ENCODE measurements around the gene ZFAND2B.

Gene ZFAND2B

GRCh38 chr2:219176818-219177551 lies 29.6 kb upstream of the ZFAND2B start, which contains the start of gene CNPPD1:
TSS of gene CNPPD1 (minus strand) at chr2:219176925. CDS start at chr2:219176828, 97 bp downstream.
- under 1% methylated on average over 69 of the region's 69 CpGs for WGBS
- Histone ChIP-seq H3K36me3 (ENCODE audit: insufficient read depth, low read length) (peaks cover 33% of the 10 kb centered on the region), H3K4me1 (ENCODE audit: insufficient read depth, low read length) (peaks cover 10% of the 10 kb centered on the region; the same call in 1 of the 2 replicates), H3K27me3 (ENCODE audit: insufficient read depth, low read length) (no peaks in the 10 kb centered on the region), H3K9ac (ENCODE audit: low read depth, low read length) (peak within 1 kb of the TSS; percentile 40), H3K4me3 (ENCODE audit: low read length) (peak within 1 kb of the TSS; percentile 66), H3K27ac (ENCODE audit: low read depth, low read length) (peak within 1 kb of the TSS; percentile 69), H3K9me3 (ENCODE audit: insufficient read depth, low read depth, low read length) (no peaks in the 10 kb centered on the region)

- Histone ChIP-seq H3K9ac (ENCODE audit: low read depth, low read length) (peak within 1 kb of the TSS; percentile 40), H3K4me3 (ENCODE audit: low read length) (peak within 1 kb of the TSS; percentile 66), H3K27me3 (ENCODE audit: insufficient read depth, low read length) (no peaks in the 10 kb centered on the region), H3K9me3 (ENCODE audit: insufficient read depth, low read depth, low read length) (no peaks in the 10 kb centered on the region), H3K4me1 (ENCODE audit: insufficient read depth, low read length) (peaks cover 10% of the 10 kb centered on the region; the same call in 1 of the 2 replicates), H3K36me3 (ENCODE audit: insufficient read depth, low read length) (peaks cover 41% of the 10 kb centered on the region), H3K27ac (ENCODE audit: low read depth, low read length) (peak within 1 kb of the TSS; percentile 69)
- WGBS: under 1% methylated on average over 67 of the region's 67 CpGs
These were observed 28.8 kb upstream of the ZFAND2B start, which contains the start of gene RETREG2 for GRCh38 chr2:219177552-219178376. TSS of gene RETREG2 (plus strand) at chr2:219178275. CDS start at chr2:219178353, 78 bp downstream.

DNA sequence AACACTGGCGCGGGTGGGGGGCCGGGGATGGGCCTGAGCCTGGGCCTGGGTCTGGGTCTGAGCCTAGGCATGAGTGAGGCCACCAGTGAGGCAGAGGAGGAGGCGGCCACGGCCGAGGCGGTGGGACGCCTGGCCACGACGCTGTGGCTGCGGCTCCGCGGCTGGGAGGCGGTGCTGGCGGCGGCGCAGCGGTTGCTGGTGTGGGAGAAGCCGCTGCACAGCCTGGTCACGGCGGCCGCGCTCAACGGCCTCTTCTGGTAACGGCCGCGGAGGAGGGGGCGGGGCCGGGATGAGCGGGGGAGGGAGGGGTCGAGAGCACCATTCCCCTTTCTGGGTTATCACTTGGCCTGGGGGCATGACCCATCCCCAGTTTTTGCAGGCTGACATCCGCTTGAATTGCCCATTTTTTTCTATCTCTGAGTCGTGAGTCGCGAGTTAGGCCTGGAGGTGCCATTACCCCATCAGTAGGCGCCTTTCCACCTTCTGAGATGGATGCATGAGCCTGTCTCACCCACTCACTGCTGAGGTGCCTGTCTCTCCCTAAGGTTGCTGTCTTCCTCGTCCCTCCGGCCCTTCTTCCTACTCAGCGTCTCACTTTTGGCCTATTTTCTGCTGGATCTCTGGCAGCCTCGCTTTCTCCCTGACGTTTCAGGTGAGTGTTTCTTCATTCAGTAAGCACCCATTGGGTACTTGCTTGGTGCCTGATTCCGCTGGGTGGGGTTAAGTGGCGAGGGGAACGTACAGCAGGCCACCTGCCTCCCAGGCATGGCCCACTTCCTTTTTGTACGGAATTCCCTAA lies 28.0 kb upstream of the ZFAND2B start:
- H3K36me3 ChIP-seq (ENCODE audit: insufficient read depth, low read length): peaks cover 49% of the 10 kb centered on the region
- H3K27me3 ChIP-seq (ENCODE audit: insufficient read depth, low read length): no peaks in the 10 kb centered on the region
- no peaks in the 10 kb centered on the region for H3K9me3 ChIP-seq (ENCODE audit: insufficient read depth, low read depth, low read length)
- H3K4me1 ChIP-seq (ENCODE audit: insufficient read depth, low read length): peaks cover 10% of the 10 kb centered on the region; the same call in 1 of the 2 replicates
- H3K9ac ChIP-seq (ENCODE audit: low read depth, low read length): peak overlapping the region; percentile 23; the same call in 1 of the 2 replicates
- 6% methylated on average over 44 of the region's 45 CpGs for WGBS
- 0 out of 2 replicates have a peak overlapping the region, but pooled peaks have one; percentile 56 for H3K27ac ChIP-seq (ENCODE audit: low read depth, low read length)
- H3K4me3 ChIP-seq (ENCODE audit: low read length): peak overlapping the region; percentile 66

GRCh38 chr2:219179601-219180465 lies 26.7 kb upstream of the ZFAND2B start:
- WGBS: 97% methylated on average over 9 of the region's 9 CpGs
- Histone ChIP-seq H3K36me3 (ENCODE audit: insufficient read depth, low read length) (peaks cover 48% of the 10 kb centered on the region), H3K9ac (ENCODE audit: low read depth, low read length) (no peak overlapping the region), H3K9me3 (ENCODE audit: insufficient read depth, low read depth, low read length) (no peaks in the 10 kb centered on the region), H3K4me3 (ENCODE audit: low read length) (no peak overlapping the region), H3K4me1 (ENCODE audit: insufficient read depth, low read length) (peaks cover 10% of the 10 kb centered on the region; the same call in 1 of the 2 replicates), H3K27me3 (ENCODE audit: insufficient read depth, low read length) (no peaks in the 10 kb centered on the region), H3K27ac (ENCODE audit: low read depth, low read length) (no peak overlapping the region)

DNA sequence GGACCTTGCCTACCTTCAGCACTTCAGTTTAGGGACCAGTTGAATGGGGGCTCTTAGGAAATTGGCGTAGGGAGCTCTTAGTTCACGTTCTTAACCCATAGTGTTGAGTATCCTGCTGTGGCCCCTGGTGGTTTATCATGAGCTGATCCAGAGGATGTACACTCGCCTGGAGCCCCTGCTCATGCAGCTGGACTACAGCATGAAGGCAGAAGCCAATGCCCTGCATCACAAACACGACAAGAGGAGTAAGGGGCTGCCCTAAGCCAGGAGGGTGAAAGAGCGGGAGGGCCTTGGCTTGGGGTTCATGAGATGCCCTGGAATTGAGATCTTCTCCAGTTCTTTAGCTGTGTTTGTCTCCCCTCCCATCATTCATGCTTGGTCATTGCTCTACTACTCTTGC lies 25.6 kb upstream of the ZFAND2B start:
- WGBS: 96% methylated on average over 5 of the region's 5 CpGs
- H3K4me1 ChIP-seq (ENCODE audit: insufficient read depth, low read length): peaks cover 5% of the 10 kb centered on the region; the same call in 1 of the 2 replicates
- no peak overlapping the region for H3K9ac ChIP-seq (ENCODE audit: low read depth, low read length)
- no peaks in the 10 kb centered on the region for H3K9me3 ChIP-seq (ENCODE audit: insufficient read depth, low read depth, low read length)
- peaks cover 46% of the 10 kb centered on the region for H3K36me3 ChIP-seq (ENCODE audit: insufficient read depth, low read length)
- no peaks in the 10 kb centered on the region for H3K27me3 ChIP-seq (ENCODE audit: insufficient read depth, low read length)
- no peak overlapping the region for H3K27ac ChIP-seq (ENCODE audit: low read depth, low read length)
- no peak overlapping the region for H3K4me3 ChIP-seq (ENCODE audit: low read length)

DNA sequence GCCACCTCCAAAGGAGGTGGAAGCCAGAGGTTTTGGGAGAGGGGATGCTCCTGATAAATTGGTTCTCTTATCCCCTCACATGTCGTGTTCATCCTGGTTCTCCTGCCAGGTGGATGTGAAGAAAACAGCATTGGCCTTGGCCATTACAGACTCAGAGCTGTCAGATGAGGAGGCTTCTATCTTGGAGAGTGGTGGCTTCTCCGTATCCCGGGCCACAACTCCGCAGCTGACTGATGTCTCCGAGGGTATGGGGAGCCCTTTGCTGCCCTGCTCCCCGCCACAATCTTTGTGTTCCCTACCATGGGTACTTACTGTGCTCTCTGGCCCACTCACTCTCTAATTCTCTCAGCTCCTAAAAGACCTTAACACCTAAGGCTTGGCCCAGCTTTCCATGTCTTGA lies 25.1 kb upstream of the ZFAND2B start:
- H3K9me3 ChIP-seq (ENCODE audit: insufficient read depth, low read depth, low read length): no peaks in the 10 kb centered on the region
- H3K36me3 ChIP-seq (ENCODE audit: insufficient read depth, low read length): peaks cover 46% of the 10 kb centered on the region
- no peak overlapping the region for H3K9ac ChIP-seq (ENCODE audit: low read depth, low read length)
- H3K27ac ChIP-seq (ENCODE audit: low read depth, low read length): no peak overlapping the region
- H3K4me1 ChIP-seq (ENCODE audit: insufficient read depth, low read length): 0 out of 2 replicates have a peak, but pooled peaks cover 4% of the 10 kb centered on the region
- H3K4me3 ChIP-seq (ENCODE audit: low read length): no peak overlapping the region
- no peaks in the 10 kb centered on the region for H3K27me3 ChIP-seq (ENCODE audit: insufficient read depth, low read length)
- 96% methylated on average over 6 of the region's 6 CpGs for WGBS

DNA sequence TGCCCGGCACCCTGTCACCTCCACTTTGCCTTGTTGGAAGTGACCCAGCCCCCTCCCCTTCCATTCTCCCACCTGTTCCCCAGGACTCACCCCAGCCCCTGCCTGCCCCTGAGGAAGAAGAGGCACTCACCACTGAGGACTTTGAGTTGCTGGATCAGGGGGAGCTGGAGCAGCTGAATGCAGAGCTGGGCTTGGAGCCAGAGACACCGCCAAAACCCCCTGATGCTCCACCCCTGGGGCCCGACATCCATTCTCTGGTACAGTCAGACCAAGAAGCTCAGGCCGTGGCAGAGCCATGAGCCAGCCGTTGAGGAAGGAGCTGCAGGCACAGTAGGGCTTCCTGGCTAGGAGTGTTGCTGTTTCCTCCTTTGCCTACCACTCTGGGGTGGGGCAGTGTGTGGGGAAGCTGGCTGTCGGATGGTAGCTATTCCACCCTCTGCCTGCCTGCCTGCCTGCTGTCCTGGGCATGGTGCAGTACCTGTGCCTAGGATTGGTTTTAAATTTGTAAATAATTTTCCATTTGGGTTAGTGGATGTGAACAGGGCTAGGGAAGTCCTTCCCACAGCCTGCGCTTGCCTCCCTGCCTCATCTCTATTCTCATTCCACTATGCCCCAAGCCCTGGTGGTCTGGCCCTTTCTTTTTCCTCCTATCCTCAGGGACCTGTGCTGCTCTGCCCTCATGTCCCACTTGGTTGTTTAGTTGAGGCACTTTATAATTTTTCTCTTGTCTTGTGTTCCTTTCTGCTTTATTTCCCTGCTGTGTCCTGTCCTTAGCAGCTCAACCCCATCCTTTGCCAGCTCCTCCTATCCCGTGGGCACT lies 24.0 kb upstream of the ZFAND2B start:
- no peak overlapping the region for H3K9ac ChIP-seq (ENCODE audit: low read depth, low read length)
- H3K27ac ChIP-seq (ENCODE audit: low read depth, low read length): no peak overlapping the region
- H3K27me3 ChIP-seq (ENCODE audit: insufficient read depth, low read length): no peaks in the 10 kb centered on the region
- 92% methylated on average over 8 of the region's 8 CpGs for WGBS
- no peaks in the 10 kb centered on the region for H3K9me3 ChIP-seq (ENCODE audit: insufficient read depth, low read depth, low read length)
- no peak overlapping the region for H3K4me3 ChIP-seq (ENCODE audit: low read length)
- 0 out of 2 replicates have a peak, but pooled peaks cover 4% of the 10 kb centered on the region for H3K4me1 ChIP-seq (ENCODE audit: insufficient read depth, low read length)
- peaks cover 46% of the 10 kb centered on the region for H3K36me3 ChIP-seq (ENCODE audit: insufficient read depth, low read length)

DNA sequence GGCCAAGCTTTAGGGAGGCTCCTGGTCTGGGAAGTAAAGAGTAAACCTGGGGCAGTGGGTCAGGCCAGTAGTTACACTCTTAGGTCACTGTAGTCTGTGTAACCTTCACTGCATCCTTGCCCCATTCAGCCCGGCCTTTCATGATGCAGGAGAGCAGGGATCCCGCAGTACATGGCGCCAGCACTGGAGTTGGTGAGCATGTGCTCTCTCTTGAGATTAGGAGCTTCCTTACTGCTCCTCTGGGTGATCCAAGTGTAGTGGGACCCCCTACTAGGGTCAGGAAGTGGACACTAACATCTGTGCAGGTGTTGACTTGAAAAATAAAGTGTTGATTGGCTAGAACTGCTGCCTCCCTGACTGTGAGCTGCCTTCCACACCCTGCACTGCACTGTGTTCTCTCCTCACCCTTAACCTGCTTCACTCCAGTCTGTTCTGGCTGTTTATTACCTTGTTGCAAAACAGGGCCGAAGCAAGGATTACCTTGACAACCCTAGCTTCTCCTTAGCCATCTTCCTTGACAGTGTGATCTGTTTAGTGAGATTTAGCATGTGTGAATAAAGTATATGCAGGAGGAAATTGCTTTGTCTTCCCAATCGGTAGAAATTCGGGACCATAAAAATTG lies 23.3 kb upstream of the ZFAND2B start:
- 0 out of 2 replicates have a peak, but pooled peaks cover 4% of the 10 kb centered on the region for H3K4me1 ChIP-seq (ENCODE audit: insufficient read depth, low read length)
- no peak overlapping the region for H3K9ac ChIP-seq (ENCODE audit: low read depth, low read length)
- no peak overlapping the region for H3K4me3 ChIP-seq (ENCODE audit: low read length)
- WGBS: 97% methylated on average over 6 of the region's 6 CpGs
- H3K27ac ChIP-seq (ENCODE audit: low read depth, low read length): no peak overlapping the region
- no peaks in the 10 kb centered on the region for H3K9me3 ChIP-seq (ENCODE audit: insufficient read depth, low read depth, low read length)
- no peaks in the 10 kb centered on the region for H3K27me3 ChIP-seq (ENCODE audit: insufficient read depth, low read length)
- H3K36me3 ChIP-seq (ENCODE audit: insufficient read depth, low read length): peaks cover 46% of the 10 kb centered on the region

DNA sequence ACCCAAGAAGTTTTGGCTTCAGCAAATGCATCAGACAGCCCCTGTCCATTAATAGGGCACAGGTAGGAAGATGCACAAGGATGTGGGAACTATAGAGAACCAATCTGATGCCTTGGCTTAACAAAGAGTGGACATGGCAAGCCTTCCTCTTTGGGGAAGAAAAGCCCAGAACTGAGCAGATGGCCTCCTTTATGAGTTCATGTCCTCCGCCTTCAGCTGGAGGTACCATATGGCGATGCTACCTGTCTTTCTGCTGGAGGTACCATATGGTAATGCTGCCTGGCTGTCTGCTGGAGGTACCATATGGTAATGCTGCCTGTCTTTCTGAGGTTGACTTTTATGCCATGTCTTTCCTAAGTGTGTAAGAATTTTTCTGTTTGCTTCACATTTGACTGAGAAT lies 22.5 kb upstream of the ZFAND2B start:
- no peaks in the 10 kb centered on the region for H3K27me3 ChIP-seq (ENCODE audit: insufficient read depth, low read length)
- 84% methylated on average over 2 of the region's 2 CpGs for WGBS
- H3K27ac ChIP-seq (ENCODE audit: low read depth, low read length): no peak overlapping the region
- no peaks in the 10 kb centered on the region for H3K9me3 ChIP-seq (ENCODE audit: insufficient read depth, low read depth, low read length)
- peaks cover 46% of the 10 kb centered on the region for H3K36me3 ChIP-seq (ENCODE audit: insufficient read depth, low read length)
- 0 out of 2 replicates have a peak, but pooled peaks cover 2% of the 10 kb centered on the region for H3K4me1 ChIP-seq (ENCODE audit: insufficient read depth, low read length)
- H3K4me3 ChIP-seq (ENCODE audit: low read length): no peak overlapping the region
- H3K9ac ChIP-seq (ENCODE audit: low read depth, low read length): no peak overlapping the region

All from HUES64 (cell line).